ENCODE data around the gene SLC5A12. TPM values are rescaled to one million over a fixed set of nuclear protein-coding genes. Genes with fewer than 3 reads are reported as not detected.

Gene SLC5A12
- not detected for total RNA-seq

GRCh38 chr11:26721948-26722475 lies at the start of gene SLC5A12:
SLC5A12 (minus strand) TSS chr11:26722060; CDS start chr11:26721714, 346 bp downstream.
- Mint-ChIP-seq H3K36me3 (ENCODE audit: low read depth) (no peaks in the 10 kb centered on the region), H3K4me1 (no peaks in the 10 kb centered on the region), H3K27me3 (no peaks in the 10 kb centered on the region), H3K4me3 (no peak within 1 kb of the TSS), H3K27ac (no peak within 1 kb of the TSS), H3K9me3 (peaks cover 16% of the 10 kb centered on the region)
- no peak for ATAC-seq (replicated peaks)

- Mint-ChIP-seq H3K9me3 (peaks cover 10% of the 10 kb centered on the region), H3K36me3 (ENCODE audit: low read depth) (no peaks in the 10 kb centered on the region), H3K27ac (no peak overlapping the region), H3K27me3 (no peaks in the 10 kb centered on the region), H3K4me1 (no peaks in the 10 kb centered on the region), H3K4me3 (no peak overlapping the region)
- no peak for ATAC-seq (replicated peaks)
Measured at GRCh38 chr11:26769027-26769426, 47.2 kb upstream of the SLC5A12 start.

- Mint-ChIP-seq H3K27me3 (no peaks in the 10 kb centered on the region), H3K9me3 (peaks cover 10% of the 10 kb centered on the region), H3K4me1 (no peaks in the 10 kb centered on the region), H3K27ac (no peak overlapping the region), H3K4me3 (no peak overlapping the region), H3K36me3 (ENCODE audit: low read depth) (no peaks in the 10 kb centered on the region)
- ATAC-seq (replicated peaks), result no peak
Measured at GRCh38 chr11:26767060-26767459, 45.2 kb upstream of the SLC5A12 start.

- H3K4me3 Mint-ChIP-seq, result no peak overlapping the region
- H3K27me3 Mint-ChIP-seq, result no peaks in the 10 kb centered on the region
Measured at GRCh38 chr11:26765323-26765722, 43.5 kb upstream of the SLC5A12 start.

GRCh38 chr11:26764825-26765224 lies 43.0 kb upstream of the SLC5A12 start:
- H3K27me3 Mint-ChIP-seq, result no peaks in the 10 kb centered on the region
- no peaks in the 10 kb centered on the region for H3K4me1 Mint-ChIP-seq
- H3K9me3 Mint-ChIP-seq, result peaks cover 13% of the 10 kb centered on the region
- no peak for ATAC-seq (replicated peaks)
- H3K27ac Mint-ChIP-seq, result no peak overlapping the region
- H3K36me3 Mint-ChIP-seq (ENCODE audit: low read depth), result no peaks in the 10 kb centered on the region
- no peak overlapping the region for H3K4me3 Mint-ChIP-seq

More at GRCh38 chr11:26765323-26765722, 43.5 kb upstream of the SLC5A12 start:
- ATAC-seq (replicated peaks), result no peak
- no peaks in the 10 kb centered on the region for H3K4me1 Mint-ChIP-seq
- no peaks in the 10 kb centered on the region for H3K36me3 Mint-ChIP-seq (ENCODE audit: low read depth)
- no peak overlapping the region for H3K27ac Mint-ChIP-seq
- peaks cover 13% of the 10 kb centered on the region for H3K9me3 Mint-ChIP-seq

- Mint-ChIP-seq H3K4me1 (no peaks in the 10 kb centered on the region), H3K36me3 (ENCODE audit: low read depth) (no peaks in the 10 kb centered on the region), H3K27ac (no peak overlapping the region), H3K9me3 (peaks cover 13% of the 10 kb centered on the region), H3K4me3 (no peak overlapping the region), H3K27me3 (no peaks in the 10 kb centered on the region)
- no peak for ATAC-seq (replicated peaks)
Measured at GRCh38 chr11:26764315-26764714, 42.5 kb upstream of the SLC5A12 start.

- no peak overlapping the region for H3K4me3 Mint-ChIP-seq
- H3K27me3 Mint-ChIP-seq, result no peaks in the 10 kb centered on the region
- no peaks in the 10 kb centered on the region for H3K4me1 Mint-ChIP-seq
- H3K27ac Mint-ChIP-seq, result no peak overlapping the region
- no peak for ATAC-seq (replicated peaks)
- H3K9me3 Mint-ChIP-seq, result peaks cover 15% of the 10 kb centered on the region
- H3K36me3 Mint-ChIP-seq (ENCODE audit: low read depth), result no peaks in the 10 kb centered on the region
Measured at GRCh38 chr11:26762089-26762488, 40.2 kb upstream of the SLC5A12 start.

- no peak overlapping the region for H3K4me3 Mint-ChIP-seq
- no peak overlapping the region for H3K27ac Mint-ChIP-seq
- H3K4me1 Mint-ChIP-seq, result no peaks in the 10 kb centered on the region
- peaks cover 20% of the 10 kb centered on the region for H3K9me3 Mint-ChIP-seq
- H3K36me3 Mint-ChIP-seq (ENCODE audit: low read depth), result no peaks in the 10 kb centered on the region
- no peaks in the 10 kb centered on the region for H3K27me3 Mint-ChIP-seq
- no peak for ATAC-seq (replicated peaks)
Measured at GRCh38 chr11:26761361-26761809, 39.5 kb upstream of the SLC5A12 start.

- ATAC-seq (replicated peaks), result no peak
- peaks cover 9% of the 10 kb centered on the region for H3K9me3 Mint-ChIP-seq
- H3K36me3 Mint-ChIP-seq (ENCODE audit: low read depth), result no peaks in the 10 kb centered on the region
- H3K27me3 Mint-ChIP-seq, result no peaks in the 10 kb centered on the region
- H3K4me1 Mint-ChIP-seq, result no peaks in the 10 kb centered on the region
- H3K27ac Mint-ChIP-seq, result no peak overlapping the region
- no peak overlapping the region for H3K4me3 Mint-ChIP-seq
Measured at GRCh38 chr11:26757995-26758394, 36.1 kb upstream of the SLC5A12 start.

- Mint-ChIP-seq H3K9me3 (peaks cover 10% of the 10 kb centered on the region), H3K27ac (no peak overlapping the region), H3K4me1 (no peaks in the 10 kb centered on the region), H3K27me3 (no peaks in the 10 kb centered on the region), H3K36me3 (ENCODE audit: low read depth) (no peaks in the 10 kb centered on the region), H3K4me3 (no peak overlapping the region)
- no peak for ATAC-seq (replicated peaks)
Measured at GRCh38 chr11:26755762-26756161, 33.9 kb upstream of the SLC5A12 start.

GRCh38 chr11:26753723-26754504 lies 32.1 kb upstream of the SLC5A12 start:
- peaks cover 10% of the 10 kb centered on the region for H3K9me3 Mint-ChIP-seq
- H3K36me3 Mint-ChIP-seq (ENCODE audit: low read depth), result no peaks in the 10 kb centered on the region
- no peak overlapping the region for H3K4me3 Mint-ChIP-seq
- no peak for ATAC-seq (replicated peaks)
- no peak overlapping the region for H3K27ac Mint-ChIP-seq
- no peaks in the 10 kb centered on the region for H3K27me3 Mint-ChIP-seq
- H3K4me1 Mint-ChIP-seq, result no peaks in the 10 kb centered on the region

- Mint-ChIP-seq H3K4me3 (no peak overlapping the region), H3K27ac (no peak overlapping the region), H3K4me1 (no peaks in the 10 kb centered on the region), H3K36me3 (ENCODE audit: low read depth) (no peaks in the 10 kb centered on the region), H3K9me3 (peaks cover 4% of the 10 kb centered on the region), H3K27me3 (no peaks in the 10 kb centered on the region)
- ATAC-seq (replicated peaks), result no peak
Measured at GRCh38 chr11:26749927-26750326, 28.1 kb upstream of the SLC5A12 start.

- H3K4me1 Mint-ChIP-seq, result no peaks in the 10 kb centered on the region
- H3K27me3 Mint-ChIP-seq, result no peaks in the 10 kb centered on the region
- no peak for ATAC-seq (replicated peaks)
Measured at GRCh38 chr11:26743622-26744021, 21.8 kb upstream of the SLC5A12 start.

GRCh38 chr11:26742966-26743365 lies 21.1 kb upstream of the SLC5A12 start:
- Mint-ChIP-seq H3K4me1 (no peaks in the 10 kb centered on the region), H3K36me3 (ENCODE audit: low read depth) (no peaks in the 10 kb centered on the region), H3K27ac (no peak overlapping the region), H3K27me3 (no peaks in the 10 kb centered on the region), H3K4me3 (no peak overlapping the region), H3K9me3 (no peaks in the 10 kb centered on the region)
- ATAC-seq (replicated peaks), result no peak

More at GRCh38 chr11:26743622-26744021, 21.8 kb upstream of the SLC5A12 start:
- Mint-ChIP-seq H3K27ac (no peak overlapping the region), H3K36me3 (ENCODE audit: low read depth) (no peaks in the 10 kb centered on the region), H3K4me3 (no peak overlapping the region), H3K9me3 (no peaks in the 10 kb centered on the region)

- no peaks in the 10 kb centered on the region for H3K27me3 Mint-ChIP-seq
- no peak for ATAC-seq (replicated peaks)
- H3K4me1 Mint-ChIP-seq, result no peaks in the 10 kb centered on the region
- H3K36me3 Mint-ChIP-seq (ENCODE audit: low read depth), result no peaks in the 10 kb centered on the region
- H3K4me3 Mint-ChIP-seq, result no peak overlapping the region
- H3K9me3 Mint-ChIP-seq, result no peaks in the 10 kb centered on the region
- H3K27ac Mint-ChIP-seq, result no peak overlapping the region
Measured at GRCh38 chr11:26741036-26741435, 19.2 kb upstream of the SLC5A12 start.
